Mesenchymal stem cell (in vitro differentiated cells and primary cell): ENCODE results near the gene LYRM9.

Experiments used
- DNase-seq: peaks from one replicate; pipeline ENCODE4 v3.0.0-alpha.2; 2013
- H2AFZ ChIP-seq: one replicate; pipeline ENCODE4 v1.6.1; 2013; ENCODE audit warnings: low read depth, mild to moderate bottlenecking, control low read depth, inconsistent platforms, low read length, moderate library complexity
- H2AK5ac ChIP-seq: 2 replicates; pipeline ENCODE4 v1.6.1; 2013; ENCODE audit warnings: low read length, moderate library complexity, mild to moderate bottlenecking, inconsistent platforms; ENCODE audit not compliant: severe bottlenecking
- H2BK120ac ChIP-seq: one replicate; pipeline ENCODE4 v1.6.1; 2013; ENCODE audit warnings: low read depth, mild to moderate bottlenecking, inconsistent platforms, low read length, moderate library complexity
- H2BK12ac ChIP-seq, 2 experiments: one replicate each; pipeline ENCODE4 v1.6.1; 2013; ENCODE audit warnings: inconsistent platforms in 2 of 2, low read length in 2 of 2, mild to moderate bottlenecking in 2 of 2, moderate library complexity in 2 of 2, control low read depth in 1 of 2
- H2BK15ac ChIP-seq: one replicate; pipeline ENCODE4 v1.6.1; 2013; ENCODE audit warnings: mild to moderate bottlenecking, low read depth, inconsistent platforms; ENCODE audit not compliant: poor library complexity, severe bottlenecking
- H2BK5ac ChIP-seq: 2 replicates; pipeline ENCODE4 v1.6.1; 2013; ENCODE audit warnings: low read depth, mild to moderate bottlenecking, low read length, control low read depth, inconsistent platforms; ENCODE audit not compliant: poor library complexity, severe bottlenecking
- H3K14ac ChIP-seq, 2 experiments: one replicate each; pipeline ENCODE4 v1.6.1; 2013; ENCODE audit warnings: inconsistent platforms in 2 of 2, low read length in 2 of 2, control low read depth in 1 of 2, mild to moderate bottlenecking in 1 of 2, moderate library complexity in 1 of 2
- H3K18ac ChIP-seq, 2 experiments: one replicate each; pipeline ENCODE4 v1.6.1; 2013; ENCODE audit warnings: inconsistent platforms in 2 of 2, low read length in 2 of 2, control low read depth in 1 of 2, low read depth in 1 of 2, mild to moderate bottlenecking in 1 of 2
- H3K23ac ChIP-seq, 2 experiments: one replicate each; pipeline ENCODE4 v1.6.1; 2013; ENCODE audit warnings: inconsistent platforms in 2 of 2, low read length in 2 of 2, mild to moderate bottlenecking in 2 of 2, moderate library complexity in 2 of 2, control low read depth in 1 of 2
- H3K27ac ChIP-seq: 2 replicates; pipeline ENCODE4 v1.5.1; 2013; ENCODE audit warnings: mild to moderate bottlenecking, moderate library complexity, low read length, control low read depth, inconsistent platforms; ENCODE audit not compliant: poor library complexity, severe bottlenecking
- H3K27me3 ChIP-seq, 2 experiments: 2 replicates each; pipeline versions ENCODE4 v1.6.1 to v1.7.0; 2013; ENCODE audit warnings: low read length in 2 of 2, mild to moderate bottlenecking in 2 of 2, moderate library complexity in 2 of 2, control low read depth in 1 of 2, inconsistent platforms in 1 of 2; ENCODE audit not compliant: control insufficient read depth in 1 of 2, insufficient read depth in 1 of 2
- H3K36me3 ChIP-seq, 2 experiments: 2 replicates each; pipeline versions ENCODE4 v1.6.1 to v1.7.0; 2013; ENCODE audit warnings: low read length in 2 of 2, control low read depth in 1 of 2, inconsistent platforms in 1 of 2, low read depth in 1 of 2, mild to moderate bottlenecking in 1 of 2; ENCODE audit not compliant: insufficient read depth in 2 of 2, control insufficient read depth in 1 of 2
- H3K4ac ChIP-seq, 2 experiments: one replicate each; pipeline ENCODE4 v1.6.1; 2013; ENCODE audit warnings: inconsistent platforms in 2 of 2, low read length in 2 of 2, mild to moderate bottlenecking in 2 of 2, moderate library complexity in 2 of 2, control low read depth in 1 of 2, low read depth in 1 of 2
- H3K4me1 ChIP-seq: 2 replicates; pipeline ENCODE4 v1.6.1; 2013; ENCODE audit warnings: low read depth, low read length, control low read depth; ENCODE audit not compliant: control insufficient read depth, insufficient read depth
- H3K4me2 ChIP-seq: 2 replicates; pipeline ENCODE4 v1.6.1; 2013; ENCODE audit warnings: low read length, mild to moderate bottlenecking, inconsistent platforms; ENCODE audit not compliant: poor library complexity, severe bottlenecking
- H3K4me3 ChIP-seq, 2 experiments: 2 replicates each; pipeline versions ENCODE4 v1.5.1 to v1.7.0; 2013; ENCODE audit warnings: low read length in 2 of 2, mild to moderate bottlenecking in 2 of 2, control low read depth in 1 of 2, low read depth in 1 of 2; ENCODE audit not compliant: insufficient read depth in 1 of 2
- H3K79me1 ChIP-seq: replicated peaks from 2 replicates; pipeline ENCODE4 v1.6.1; 2013; ENCODE audit warnings: mild to moderate bottlenecking, control low read depth, low read length, inconsistent platforms; ENCODE audit not compliant: poor library complexity, severe bottlenecking
- H3K9ac ChIP-seq: 2 replicates; pipeline ENCODE4 v1.7.0; 2013; ENCODE audit warnings: mild to moderate bottlenecking, low read length, moderate library complexity
- H3K9me3 ChIP-seq: 2 replicates; pipeline ENCODE4 v1.7.0; 2013; ENCODE audit warnings: mild to moderate bottlenecking, low read length; ENCODE audit not compliant: control insufficient read depth
- H4K8ac ChIP-seq: one replicate; pipeline ENCODE4 v1.6.1; 2013; ENCODE audit warnings: inconsistent platforms, mild to moderate bottlenecking, low read length, moderate library complexity
- H4K91ac ChIP-seq: one replicate; pipeline ENCODE4 v1.6.1; 2013; ENCODE audit warnings: mild to moderate bottlenecking, low read length, inconsistent platforms
- WGBS: methylation state at CpG from one replicate; pipeline ENCODE4 v1.1.7; 2013; ENCODE audit warnings: mixed read lengths; 5-methylcytosine and 5-hydroxymethylcytosine counted together

Gene LYRM9

GRCh38 chr17:27862004-27862403 is 31.2 kb downstream of the LYRM9 start:
- H3K27me3 ChIP-seq, result peaks cover 14 to 35% of the 10 kb centered on the region in 2 experiments
- H3K4me2 ChIP-seq, result no peak overlapping the region
- no peak overlapping the region for H2AK5ac ChIP-seq
- no peak overlapping the region for H3K18ac ChIP-seq
- H3K4me1 ChIP-seq, result no peaks in the 10 kb centered on the region
- no peak overlapping the region for H3K4me3 ChIP-seq
- H2AFZ ChIP-seq, result no peak overlapping the region
- H4K91ac ChIP-seq, result no peak overlapping the region
- no peak overlapping the region for H3K9ac ChIP-seq
- no peak overlapping the region for H3K4ac ChIP-seq
- no peak overlapping the region for H3K14ac ChIP-seq
- H4K8ac ChIP-seq, result no peak overlapping the region
- H3K23ac ChIP-seq, result no peak overlapping the region
- H3K79me1 ChIP-seq, result no peaks in the 10 kb centered on the region
- H2BK5ac ChIP-seq, result no peak overlapping the region
- WGBS, result 92% methylated on average over 4 of the region's 4 CpGs
- no peaks in the 10 kb centered on the region for H3K36me3 ChIP-seq
- H3K9me3 ChIP-seq, result no peaks in the 10 kb centered on the region
- H2BK120ac ChIP-seq, result no peak overlapping the region
- H2BK12ac ChIP-seq, result no peak overlapping the region
- no peak overlapping the region for H3K27ac ChIP-seq
- no peak for DNase-seq
- no peak overlapping the region for H2BK15ac ChIP-seq

GRCh38 chr17:27860971-27861664 is 32.0 kb downstream of the LYRM9 start:
- Histone ChIP-seq H3K9ac (no peak overlapping the region), H4K91ac (no peak overlapping the region), H2BK5ac (no peak overlapping the region), H2BK12ac (no peak overlapping the region), H3K27me3 (peaks cover 9 to 30% of the 10 kb centered on the region in 2 experiments), H3K36me3 (no peaks in the 10 kb centered on the region), H3K79me1 (no peaks in the 10 kb centered on the region), H3K4me1 (no peaks in the 10 kb centered on the region), H2AFZ (no peak overlapping the region), H3K4me3 (no peak overlapping the region), H3K4me2 (no peak overlapping the region), H2BK15ac (no peak overlapping the region), H3K27ac (no peak overlapping the region), H3K14ac (no peak overlapping the region), H2AK5ac (no peak overlapping the region), H3K9me3 (no peaks in the 10 kb centered on the region), H4K8ac (no peak overlapping the region), H2BK120ac (no peak overlapping the region), H3K4ac (no peak overlapping the region), H3K23ac (no peak overlapping the region), H3K18ac (no peak overlapping the region)
- 79% methylated on average over 3 of the region's 3 CpGs for WGBS
- no peak for DNase-seq

- no peak overlapping the region for H3K4me3 ChIP-seq
- H2AK5ac ChIP-seq, result no peak overlapping the region
- H3K4me2 ChIP-seq, result no peak overlapping the region
- DNase-seq, result no peak
- no peak overlapping the region for H2AFZ ChIP-seq
- no peak overlapping the region for H2BK120ac ChIP-seq
- no peak overlapping the region for H3K9ac ChIP-seq
- no peak overlapping the region for H2BK12ac ChIP-seq
- H3K18ac ChIP-seq, result no peak overlapping the region
- H3K27me3 ChIP-seq, result peaks cover 6 to 24% of the 10 kb centered on the region in 2 experiments
- H3K23ac ChIP-seq, result no peak overlapping the region
- no peaks in the 10 kb centered on the region for H3K9me3 ChIP-seq
- H4K8ac ChIP-seq, result no peak overlapping the region
- no peak overlapping the region for H2BK5ac ChIP-seq
- no peaks in the 10 kb centered on the region for H3K79me1 ChIP-seq
- no peaks in the 10 kb centered on the region for H3K4me1 ChIP-seq
- no peak overlapping the region for H3K27ac ChIP-seq
- no peak overlapping the region for H3K4ac ChIP-seq
- H4K91ac ChIP-seq, result no peak overlapping the region
- no peaks in the 10 kb centered on the region for H3K36me3 ChIP-seq
- no peak overlapping the region for H2BK15ac ChIP-seq
- H3K14ac ChIP-seq, result no peak overlapping the region
- WGBS, result 77% methylated on average over 4 of the region's 6 CpGs
Measured at GRCh38 chr17:27858621-27859305, 34.4 kb downstream of the LYRM9 start.

- Histone ChIP-seq H3K18ac (no peak overlapping the region), H3K9ac (no peak overlapping the region), H3K23ac (no peak overlapping the region), H2BK5ac (no peak overlapping the region), H3K79me1 (no peaks in the 10 kb centered on the region), H2AFZ (no peak overlapping the region), H2BK120ac (no peak overlapping the region), H4K91ac (no peak overlapping the region), H2AK5ac (no peak overlapping the region), H3K27ac (no peak overlapping the region), H3K36me3 (no peaks in the 10 kb centered on the region), H3K14ac (no peak overlapping the region), H3K9me3 (no peaks in the 10 kb centered on the region), H3K4me3 (no peak overlapping the region), H2BK15ac (no peak overlapping the region), H3K4ac (no peak overlapping the region), H3K4me1 (no peaks in the 10 kb centered on the region), H2BK12ac (no peak overlapping the region), H3K4me2 (no peak overlapping the region), H4K8ac (no peak overlapping the region), H3K27me3 (peaks cover 12 to 34% of the 10 kb centered on the region in 2 experiments)
- DNase-seq, result no peak
- WGBS, result 79% methylated on average over 5 of the region's 5 CpGs
Measured at GRCh38 chr17:27856676-27857432, 36.3 kb downstream of the LYRM9 start.
